ENCODE data around the gene UBD. TPM values are rescaled to one million over a fixed set of nuclear protein-coding genes. Genes with fewer than 3 reads are reported as not detected.
A peak's percentile ranks its signal among the peaks of the same experiment; 100 is the strongest.

The UBD gene
- total RNA-seq, 4 donors from 2014 or later = 0.41 TPM; not detected in 3

GRCh38 chr6:29590218-29590808 lies 30.8 kb upstream of the UBD start:
- no peak for DNase-seq

GRCh38 chr6:29589423-29590048 lies 30.0 kb upstream of the UBD start:
- peak; percentile 57 to 86 (median 80) for TF ChIP-seq CTCF (IDR thresholded peaks at IDR 0.05)
- no peak for TF ChIP-seq POLR2A (IDR thresholded peaks at IDR 0.05)
- Histone ChIP-seq H3K9me3 (no peaks in the 10 kb centered on the region), H3K4me1 (no peaks in the 10 kb centered on the region), H3K36me3 (no peaks in the 10 kb centered on the region), H3K4me3 (no peak overlapping the region), H3K27me3 (no peaks in the 10 kb centered on the region), H3K27ac (no peak overlapping the region)
- intact Hi-C loops (cut with DNase I; ENCODE audit: low total_unique reads) = no loop called here
- peak in 1 of 2 donors; percentile 27 for DNase-seq

More at GRCh38 chr6:29590218-29590808, 30.8 kb upstream of the UBD start:
- Histone ChIP-seq H3K4me1 (no peaks in the 10 kb centered on the region), H3K36me3 (no peaks in the 10 kb centered on the region), H3K27me3 (no peaks in the 10 kb centered on the region), H3K9me3 (no peaks in the 10 kb centered on the region), H3K4me3 (no peak overlapping the region), H3K27ac (no peak overlapping the region)
- TF ChIP-seq POLR2A (IDR thresholded peaks at IDR 0.05) (no peak), CTCF (IDR thresholded peaks at IDR 0.05) (no peak)
- intact Hi-C loops (cut with DNase I; ENCODE audit: low total_unique reads) = no loop called here

- H3K9me3 ChIP-seq = no peaks in the 10 kb centered on the region
- no peak within 1 kb of the TSS for H3K4me3 ChIP-seq
- no peak within 1 kb of the TSS for H3K27ac ChIP-seq
- no peaks in the 10 kb centered on the region for H3K27me3 ChIP-seq
- DNase-seq = no peak
- intact Hi-C loops (cut with DNase I; ENCODE audit: low total_unique reads) = no loop called here
- H3K36me3 ChIP-seq = no peaks in the 10 kb centered on the region
- no peaks in the 10 kb centered on the region for H3K4me1 ChIP-seq
- TF ChIP-seq POLR2A (IDR thresholded peaks at IDR 0.05) (no peak), CTCF (IDR thresholded peaks at IDR 0.05) (no peak)
Observed at GRCh38 chr6:29584821-29585220, 25.3 kb upstream of the UBD start, which contains the start of gene OR2H2. Gene OR2H2 (plus strand): TSS chr6:29585121. CDS start chr6:29587945, 2,824 bp downstream.

- Histone ChIP-seq H3K27ac (no peak overlapping the region), H3K4me3 (no peak overlapping the region), H3K4me1 (no peaks in the 10 kb centered on the region), H3K9me3 (no peaks in the 10 kb centered on the region), H3K27me3 (no peaks in the 10 kb centered on the region), H3K36me3 (no peaks in the 10 kb centered on the region)
- no peak for TF ChIP-seq POLR2A (IDR thresholded peaks at IDR 0.05)
- TF ChIP-seq CTCF (IDR thresholded peaks at IDR 0.05) = no peak
- intact Hi-C loops (cut with DNase I; ENCODE audit: low total_unique reads) = no loop called here
- DNase-seq = no peak
Observed at GRCh38 chr6:29577544-29577943, 18.0 kb upstream of the UBD start.

- Histone ChIP-seq H3K27ac (no peak overlapping the region), H3K27me3 (no peaks in the 10 kb centered on the region), H3K4me1 (no peaks in the 10 kb centered on the region), H3K36me3 (no peaks in the 10 kb centered on the region), H3K9me3 (no peaks in the 10 kb centered on the region), H3K4me3 (no peak overlapping the region)
- DNase-seq = no peak
- intact Hi-C loops (cut with DNase I; ENCODE audit: low total_unique reads) = no loop called here
- TF ChIP-seq CTCF (IDR thresholded peaks at IDR 0.05) = no peak
- no peak for TF ChIP-seq POLR2A (IDR thresholded peaks at IDR 0.05)
Observed at GRCh38 chr6:29576056-29576455, 16.5 kb upstream of the UBD start.

All from uterus (tissue), 4 donors.